PC-3 (cell line): Measurements from ENCODE around the gene DOCK4.

Source experiments
- EZH2phosphoT487 ChIP-seq: fragments of 300-600 bp; sonication (generic); IDR thresholded peaks from 2 replicates; pipeline ENCODE4 v1.6.1; 2018; ENCODE audit warnings: mild to moderate bottlenecking, antibody characterized with exemption, low read length, borderline replicate concordance
- TF ChIP-seq, protein P1 (sequence below): fragments of 300-600 bp; sonication (generic); conservative IDR thresholded peaks from 2 replicates; pipeline ENCODE4 v1.5.1; 2017; ENCODE audit warnings: antibody characterized with exemption, low read depth, mild to moderate bottlenecking, low read length

DNA sequence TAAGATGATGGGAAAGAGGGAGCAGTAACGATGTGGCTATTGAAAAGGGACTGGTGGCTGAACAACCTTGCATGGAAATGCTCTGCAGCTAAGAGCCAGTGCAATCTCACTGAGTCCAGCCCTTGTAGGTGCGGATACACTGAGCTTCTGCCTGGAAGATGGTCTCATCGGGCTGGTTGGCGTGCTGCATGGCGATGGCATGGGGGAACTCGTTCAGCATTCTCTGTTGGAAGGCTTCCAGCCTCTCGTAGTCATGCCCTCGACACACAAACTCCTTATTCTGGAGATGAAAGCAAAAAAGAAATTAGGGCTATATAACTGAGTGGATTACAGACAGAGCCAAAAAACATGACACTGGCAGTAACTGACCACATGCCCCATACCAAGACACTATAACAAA is 446.2 kb downstream of the DOCK4 start:
- TF ChIP-seq, protein P1, sequence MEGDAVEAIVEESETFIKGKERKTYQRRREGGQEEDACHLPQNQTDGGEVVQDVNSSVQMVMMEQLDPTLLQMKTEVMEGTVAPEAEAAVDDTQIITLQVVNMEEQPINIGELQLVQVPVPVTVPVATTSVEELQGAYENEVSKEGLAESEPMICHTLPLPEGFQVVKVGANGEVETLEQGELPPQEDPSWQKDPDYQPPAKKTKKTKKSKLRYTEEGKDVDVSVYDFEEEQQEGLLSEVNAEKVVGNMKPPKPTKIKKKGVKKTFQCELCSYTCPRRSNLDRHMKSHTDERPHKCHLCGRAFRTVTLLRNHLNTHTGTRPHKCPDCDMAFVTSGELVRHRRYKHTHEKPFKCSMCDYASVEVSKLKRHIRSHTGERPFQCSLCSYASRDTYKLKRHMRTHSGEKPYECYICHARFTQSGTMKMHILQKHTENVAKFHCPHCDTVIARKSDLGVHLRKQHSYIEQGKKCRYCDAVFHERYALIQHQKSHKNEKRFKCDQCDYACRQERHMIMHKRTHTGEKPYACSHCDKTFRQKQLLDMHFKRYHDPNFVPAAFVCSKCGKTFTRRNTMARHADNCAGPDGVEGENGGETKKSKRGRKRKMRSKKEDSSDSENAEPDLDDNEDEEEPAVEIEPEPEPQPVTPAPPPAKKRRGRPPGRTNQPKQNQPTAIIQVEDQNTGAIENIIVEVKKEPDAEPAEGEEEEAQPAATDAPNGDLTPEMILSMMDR, result no peak
- TF ChIP-seq EZH2phosphoT487, result no peak
